ENCODE measurements around the gene REV1. TPM values are rescaled to one million over a fixed set of nuclear protein-coding genes. Genes with fewer than 3 reads are reported as not detected.

Gene REV1
- total RNA-seq, 2 donors from 2014 or later, result 49.5 to 63.5 TPM

DNA sequence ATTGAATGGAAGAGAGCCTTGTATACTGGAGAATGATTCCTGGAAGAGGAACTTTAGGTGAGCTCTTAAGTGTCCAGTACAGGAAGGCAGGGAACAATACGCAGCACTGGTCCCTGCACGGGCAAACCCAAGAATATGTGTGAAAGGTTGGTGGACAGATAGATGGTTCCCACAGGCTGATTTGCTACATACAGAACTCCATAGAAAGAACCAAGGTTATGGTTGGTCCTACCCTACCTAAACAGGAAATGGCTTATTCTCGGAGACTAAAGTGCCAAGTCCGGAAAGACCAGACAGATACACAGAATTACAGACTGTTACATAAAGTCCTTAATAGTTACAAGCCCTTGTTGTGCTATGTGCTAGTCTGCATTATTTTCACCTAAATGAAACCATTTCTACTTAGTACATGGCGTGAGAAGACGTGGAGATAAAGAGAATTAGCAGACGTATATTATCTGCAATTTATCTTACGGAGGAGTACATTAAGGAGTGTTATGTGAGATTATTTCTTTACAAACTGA, 1.2 kb downstream of the REV1 start:
- H3K4me1 ChIP-seq (replicated peaks), result peaks cover 11% of the 10 kb centered on the region
- no peak for DNase-seq (ENCODE audit: low spot score)
- peak overlapping the region; percentile 97 to 99 for H3K27ac ChIP-seq
- no peaks in the 10 kb centered on the region for H3K27me3 ChIP-seq (replicated peaks; ENCODE audit: insufficient read depth)
- no peaks in the 10 kb centered on the region for H3K9me3 ChIP-seq
- intact Hi-C loops (cut with DNase I), result no loop called here
- H3K4me3 ChIP-seq, result peak overlapping the region; percentile 93 to 99
- no peaks in the 10 kb centered on the region for H3K36me3 ChIP-seq
- TF ChIP-seq POLR2AphosphoS5 (IDR thresholded peaks at IDR 0.05) (no peak), POLR2A (IDR thresholded peaks at IDR 0.05) (no peak)
- TF ChIP-seq, protein P1, sequence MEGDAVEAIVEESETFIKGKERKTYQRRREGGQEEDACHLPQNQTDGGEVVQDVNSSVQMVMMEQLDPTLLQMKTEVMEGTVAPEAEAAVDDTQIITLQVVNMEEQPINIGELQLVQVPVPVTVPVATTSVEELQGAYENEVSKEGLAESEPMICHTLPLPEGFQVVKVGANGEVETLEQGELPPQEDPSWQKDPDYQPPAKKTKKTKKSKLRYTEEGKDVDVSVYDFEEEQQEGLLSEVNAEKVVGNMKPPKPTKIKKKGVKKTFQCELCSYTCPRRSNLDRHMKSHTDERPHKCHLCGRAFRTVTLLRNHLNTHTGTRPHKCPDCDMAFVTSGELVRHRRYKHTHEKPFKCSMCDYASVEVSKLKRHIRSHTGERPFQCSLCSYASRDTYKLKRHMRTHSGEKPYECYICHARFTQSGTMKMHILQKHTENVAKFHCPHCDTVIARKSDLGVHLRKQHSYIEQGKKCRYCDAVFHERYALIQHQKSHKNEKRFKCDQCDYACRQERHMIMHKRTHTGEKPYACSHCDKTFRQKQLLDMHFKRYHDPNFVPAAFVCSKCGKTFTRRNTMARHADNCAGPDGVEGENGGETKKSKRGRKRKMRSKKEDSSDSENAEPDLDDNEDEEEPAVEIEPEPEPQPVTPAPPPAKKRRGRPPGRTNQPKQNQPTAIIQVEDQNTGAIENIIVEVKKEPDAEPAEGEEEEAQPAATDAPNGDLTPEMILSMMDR (IDR thresholded peaks at IDR 0.05), result no peak
- WGBS, result 2% methylated on average over 8 of the region's 8 CpGs

DNA sequence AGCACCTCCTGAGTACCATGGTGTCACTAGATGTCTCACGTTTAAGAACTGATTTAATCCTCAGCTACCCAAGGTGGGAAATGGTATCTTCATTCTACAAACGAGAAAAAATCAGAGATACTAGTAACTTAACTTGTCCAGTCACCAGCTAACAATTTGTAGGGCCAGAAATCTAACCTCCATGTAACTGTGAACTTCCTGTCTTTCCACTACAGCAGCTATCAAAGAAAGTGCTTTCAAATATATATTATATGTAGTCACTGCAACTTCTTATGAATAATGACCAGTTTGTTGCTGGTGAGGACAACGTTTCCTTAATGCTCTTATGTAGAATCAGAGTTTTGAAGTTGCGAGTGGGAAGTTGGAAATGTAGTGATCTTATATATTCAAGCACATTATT, 1.9 kb downstream of the REV1 start:
- no peaks in the 10 kb centered on the region for H3K9me3 ChIP-seq
- no CpG with 5 or more reads among the region's 4 CpGs for WGBS
- intact Hi-C loops (cut with DNase I), result no loop called here
- no peak for TF ChIP-seq POLR2AphosphoS5 (IDR thresholded peaks at IDR 0.05)
- no peak for TF ChIP-seq POLR2A (IDR thresholded peaks at IDR 0.05)
- TF ChIP-seq, protein P1 (IDR thresholded peaks at IDR 0.05), result no peak
- peaks cover 11% of the 10 kb centered on the region for H3K4me1 ChIP-seq (replicated peaks)
- no peaks in the 10 kb centered on the region for H3K27me3 ChIP-seq (replicated peaks; ENCODE audit: insufficient read depth)
- H3K4me3 ChIP-seq, result no peak overlapping the region
- DNase-seq (ENCODE audit: low spot score), result no peak
- H3K36me3 ChIP-seq, result no peaks in the 10 kb centered on the region
- no peak overlapping the region for H3K27ac ChIP-seq

DNA sequence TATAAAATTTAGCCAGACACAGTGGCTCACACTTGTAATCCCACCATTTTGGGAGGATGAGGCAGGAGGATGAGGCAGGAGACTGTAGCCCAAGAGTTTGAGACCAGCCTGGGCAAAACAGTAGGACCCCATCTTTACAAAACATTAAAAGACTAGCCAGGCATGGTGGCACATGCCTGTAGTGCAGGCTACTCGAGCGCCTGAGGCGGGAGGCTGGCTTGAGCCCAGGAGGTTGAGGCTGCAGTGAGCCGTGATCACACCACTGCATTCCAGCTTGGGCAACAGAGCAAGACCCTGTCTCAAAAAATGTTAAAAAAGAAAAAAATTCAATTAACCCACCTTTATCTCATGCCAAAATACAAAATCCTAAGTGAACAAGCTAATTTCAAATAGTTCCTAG, 4.0 kb downstream of the REV1 start:
- intact Hi-C loops (cut with DNase I), result no loop called here
- peak overlapping the region in 1 of 2 donors; percentile 47 for H3K27ac ChIP-seq

DNA sequence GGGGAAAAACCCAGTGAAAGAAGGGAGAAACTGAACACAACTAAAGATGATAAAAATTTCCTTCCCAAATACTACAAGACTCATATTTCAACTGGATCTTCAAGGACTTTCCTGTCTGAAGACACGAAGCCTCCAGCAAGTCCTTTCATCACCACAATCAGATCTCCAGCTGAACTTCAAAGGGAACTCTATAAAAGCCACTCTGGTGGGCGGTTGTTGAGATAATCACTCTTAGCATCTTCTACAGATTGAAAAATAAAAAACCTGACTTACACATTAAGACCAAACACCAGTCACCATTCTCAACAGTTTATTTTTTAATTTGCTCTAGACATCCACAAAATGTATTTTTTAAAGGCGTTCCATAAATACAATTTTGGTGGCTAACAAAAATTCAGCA, 4.4 kb downstream of the REV1 start:
- 29% methylated on average over 3 of the region's 3 CpGs for WGBS
- no peak for DNase-seq (ENCODE audit: low spot score)
- no peaks in the 10 kb centered on the region for H3K36me3 ChIP-seq
- intact Hi-C loops (cut with DNase I), result no loop called here
- no peak for TF ChIP-seq POLR2A (IDR thresholded peaks at IDR 0.05)
- TF ChIP-seq, protein P1 (IDR thresholded peaks at IDR 0.05), result no peak
- peak overlapping the region; percentile 31 to 47 for H3K27ac ChIP-seq
- H3K4me1 ChIP-seq (replicated peaks), result peaks cover 9% of the 10 kb centered on the region
- no peak overlapping the region for H3K4me3 ChIP-seq
- no peaks in the 10 kb centered on the region for H3K27me3 ChIP-seq (replicated peaks; ENCODE audit: insufficient read depth)
- H3K9me3 ChIP-seq, result no peaks in the 10 kb centered on the region

More for the DNA sequence above, 4.0 kb downstream of the REV1 start:
- peaks cover 10% of the 10 kb centered on the region for H3K4me1 ChIP-seq (replicated peaks)
- no peaks in the 10 kb centered on the region for H3K27me3 ChIP-seq (replicated peaks; ENCODE audit: insufficient read depth)
- no peaks in the 10 kb centered on the region for H3K36me3 ChIP-seq
- H3K9me3 ChIP-seq, result no peaks in the 10 kb centered on the region
- DNase-seq (ENCODE audit: low spot score), result no peak
- 40% methylated on average over 4 of the region's 4 CpGs for WGBS
- no peak overlapping the region for H3K4me3 ChIP-seq
- no peak for TF ChIP-seq POLR2A (IDR thresholded peaks at IDR 0.05)
- TF ChIP-seq POLR2AphosphoS5 (IDR thresholded peaks at IDR 0.05), result no peak
- TF ChIP-seq, protein P1 (IDR thresholded peaks at IDR 0.05), result no peak

DNA sequence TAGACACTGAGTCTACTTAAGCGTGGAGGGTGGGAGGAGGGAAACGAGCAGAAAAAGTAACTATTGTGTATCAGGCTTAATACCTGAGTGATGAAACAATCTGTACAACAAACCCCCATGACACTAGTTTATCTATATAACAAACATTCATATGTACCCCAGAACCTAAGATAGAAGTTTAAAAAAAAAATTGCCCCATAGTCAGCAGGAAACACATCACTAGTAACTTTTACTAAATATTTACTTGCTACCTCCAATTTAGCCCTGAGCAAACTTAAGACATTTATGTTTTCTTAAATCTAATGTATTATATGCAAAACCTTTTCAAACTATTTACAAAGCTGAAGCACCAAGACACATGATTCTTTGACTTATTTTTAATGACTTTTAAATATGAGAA, 5.6 kb downstream of the REV1 start:
- Histone ChIP-seq H3K4me3 (no peak overlapping the region), H3K27ac (peak overlapping the region; percentile 31 to 47), H3K9me3 (no peaks in the 10 kb centered on the region), H3K27me3 (replicated peaks; ENCODE audit: insufficient read depth) (no peaks in the 10 kb centered on the region), H3K36me3 (no peaks in the 10 kb centered on the region), H3K4me1 (replicated peaks) (peaks cover 9% of the 10 kb centered on the region)
- no peak for DNase-seq (ENCODE audit: low spot score)
- 30% methylated on average over 2 of the region's 2 CpGs for WGBS
- TF ChIP-seq POLR2A (IDR thresholded peaks at IDR 0.05) (no peak), POLR2AphosphoS5 (IDR thresholded peaks at IDR 0.05) (no peak)
- TF ChIP-seq, protein P1 (IDR thresholded peaks at IDR 0.05), result no peak
- intact Hi-C loops (cut with DNase I), result no loop called here
